ENCODE measurements around the gene PTPRM.

PTPRM gene

GRCh38 chr18:8389391-8390340, 822.5 kb downstream of the PTPRM start:
- no peak overlapping the region for H3K27ac ChIP-seq (ENCODE audit: low read depth, low read length)
- no peaks in the 10 kb centered on the region for H3K27me3 ChIP-seq (ENCODE audit: low read length)
- no peak overlapping the region for H3K4me2 ChIP-seq (ENCODE audit: low read depth, low read length, poor library complexity, severe bottlenecking)
- no peaks in the 10 kb centered on the region for H4K20me1 ChIP-seq (ENCODE audit: low read depth, low read length)
- H3K79me2 ChIP-seq (ENCODE audit: insufficient read depth, low read length), result no peaks in the 10 kb centered on the region
- H3K9me2 ChIP-seq (replicated peaks; ENCODE audit: insufficient read depth, low read length), result no peaks in the 10 kb centered on the region
- no peaks in the 10 kb centered on the region for H3F3A ChIP-seq (ENCODE audit: insufficient read depth)
- H2AFZ ChIP-seq (ENCODE audit: low read depth, low read length, severe bottlenecking), result no peak overlapping the region
- no peak overlapping the region for H3K4me3 ChIP-seq (ENCODE audit: insufficient read depth, low read length, poor library complexity, severe bottlenecking)
- H3K36me3 ChIP-seq (ENCODE audit: low read length), result no peaks in the 10 kb centered on the region
- no peak for TF ChIP-seq EZH2phosphoT487 (conservative IDR thresholded peaks at IDR 0.05; ENCODE audit: low read length)
- peak; percentile 54 for TF ChIP-seq CTCF (IDR thresholded peaks at IDR 0.05; ENCODE audit: insufficient read depth, low read length, poor library complexity, severe bottlenecking)
- H3K9me3 ChIP-seq (ENCODE audit: insufficient read depth, low read length), result no peaks in the 10 kb centered on the region
- no peak overlapping the region for H3K9ac ChIP-seq (ENCODE audit: low read length)

GRCh38 chr18:8391068-8391467, 824.0 kb downstream of the PTPRM start:
- no peaks in the 10 kb centered on the region for H3K9me3 ChIP-seq (ENCODE audit: insufficient read depth, low read length)
- no peaks in the 10 kb centered on the region for H3K36me3 ChIP-seq (ENCODE audit: low read length)
- H3K4me2 ChIP-seq (ENCODE audit: low read depth, low read length, poor library complexity, severe bottlenecking), result no peak overlapping the region
- H2AFZ ChIP-seq (ENCODE audit: low read depth, low read length, severe bottlenecking), result no peak overlapping the region
- no peaks in the 10 kb centered on the region for H3K27me3 ChIP-seq (ENCODE audit: low read length)
- H3K9ac ChIP-seq (ENCODE audit: low read length), result no peak overlapping the region
- no peak for TF ChIP-seq EZH2phosphoT487 (conservative IDR thresholded peaks at IDR 0.05; ENCODE audit: low read length)
- no peak for TF ChIP-seq CTCF (IDR thresholded peaks at IDR 0.05; ENCODE audit: insufficient read depth, low read length, poor library complexity, severe bottlenecking)
- no peak overlapping the region for H3K4me3 ChIP-seq (ENCODE audit: insufficient read depth, low read length, poor library complexity, severe bottlenecking)
- H3F3A ChIP-seq (ENCODE audit: insufficient read depth), result no peaks in the 10 kb centered on the region
- no peaks in the 10 kb centered on the region for H3K9me2 ChIP-seq (replicated peaks; ENCODE audit: insufficient read depth, low read length)
- no peaks in the 10 kb centered on the region for H4K20me1 ChIP-seq (ENCODE audit: low read depth, low read length)
- H3K79me2 ChIP-seq (ENCODE audit: insufficient read depth, low read length), result no peaks in the 10 kb centered on the region
- H3K27ac ChIP-seq (ENCODE audit: low read depth, low read length), result no peak overlapping the region

GRCh38 chr18:8396254-8396653, 829.1 kb downstream of the PTPRM start:
- H3K9ac ChIP-seq (ENCODE audit: low read length), result no peak overlapping the region
- no peak overlapping the region for H3K4me2 ChIP-seq (ENCODE audit: low read depth, low read length, poor library complexity, severe bottlenecking)
- no peaks in the 10 kb centered on the region for H3K9me2 ChIP-seq (replicated peaks; ENCODE audit: insufficient read depth, low read length)
- H3K4me3 ChIP-seq (ENCODE audit: insufficient read depth, low read length, poor library complexity, severe bottlenecking), result no peak overlapping the region
- no peaks in the 10 kb centered on the region for H3K27me3 ChIP-seq (ENCODE audit: low read length)
- no peak overlapping the region for H3K27ac ChIP-seq (ENCODE audit: low read depth, low read length)
- TF ChIP-seq EZH2phosphoT487 (conservative IDR thresholded peaks at IDR 0.05; ENCODE audit: low read length) (no peak), CTCF (IDR thresholded peaks at IDR 0.05; ENCODE audit: insufficient read depth, low read length, poor library complexity, severe bottlenecking) (no peak)
- H3F3A ChIP-seq (ENCODE audit: insufficient read depth), result no peaks in the 10 kb centered on the region
- H4K20me1 ChIP-seq (ENCODE audit: low read depth, low read length), result no peaks in the 10 kb centered on the region
- H3K79me2 ChIP-seq (ENCODE audit: insufficient read depth, low read length), result no peaks in the 10 kb centered on the region
- H3K36me3 ChIP-seq (ENCODE audit: low read length), result no peaks in the 10 kb centered on the region
- no peak overlapping the region for H2AFZ ChIP-seq (ENCODE audit: low read depth, low read length, severe bottlenecking)
- no peaks in the 10 kb centered on the region for H3K9me3 ChIP-seq (ENCODE audit: insufficient read depth, low read length)

Measured in SU-DHL-6 (cell line).